ENCODE results near the gene METTL25. TPM values are rescaled to one million over a fixed set of nuclear protein-coding genes. Genes with fewer than 3 reads are reported as not detected.

METTL25 gene
- total RNA-seq, 1 experiment from 2014 or later = 2.2 TPM

DNA sequence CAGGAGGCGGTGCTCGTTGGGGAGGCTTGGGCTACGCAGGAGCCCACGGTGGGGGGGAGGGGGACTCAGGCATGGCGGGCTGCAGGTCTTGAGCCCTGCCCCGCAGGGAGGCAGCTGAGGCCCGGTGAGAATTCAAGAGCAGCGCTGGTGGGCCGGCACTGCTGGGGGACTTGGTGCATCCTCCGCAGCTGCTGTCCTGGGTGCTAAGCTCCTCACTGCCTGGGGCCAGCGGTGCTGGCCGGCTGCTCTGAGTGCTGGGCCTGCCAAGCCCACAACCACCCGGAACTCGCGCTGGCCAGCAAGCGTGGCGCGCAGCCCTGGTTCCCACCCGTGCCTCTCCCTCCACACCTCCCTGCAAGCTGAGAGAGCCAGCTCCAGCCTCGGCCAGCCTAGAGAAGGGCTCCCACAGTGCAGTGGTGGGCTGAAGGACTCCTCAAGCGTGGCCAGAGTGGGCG lies 3.2 kb downstream of the METTL25 start:
- Histone ChIP-seq H3K27me3 (ENCODE audit: insufficient read depth, low read depth) (no peaks in the 10 kb centered on the region), H4K20me1 (ENCODE audit: insufficient read depth) (no peaks in the 10 kb centered on the region), H3K4me2 (no peak overlapping the region), H3K27ac (no peak overlapping the region), H2AFZ (no peak overlapping the region), H3K4me1 (replicated peaks; ENCODE audit: insufficient read depth) (peaks cover 10% of the 10 kb centered on the region; the same call in 1 of the 2 replicates), H3K36me3 (ENCODE audit: low read depth) (peaks cover under 1% of the 10 kb centered on the region; the same call in 1 of the 2 replicates), H3K79me2 (ENCODE audit: low read depth) (peaks cover 17% of the 10 kb centered on the region), H3K9me3 (ENCODE audit: insufficient read depth, low read depth) (peaks cover 4% of the 10 kb centered on the region; the same call in 1 of the 2 replicates), H3K9me2 (ENCODE audit: insufficient read depth) (no peaks in the 10 kb centered on the region), H3F3A (ENCODE audit: insufficient read depth, low read depth) (no peaks in the 10 kb centered on the region), H3K4me3 (no peak overlapping the region)
- intact Hi-C loops (cut with micrococcal nuclease; ENCODE audit: unreplicated experiment) = no loop called here
- POLR2A ChIA-PET (ENCODE audit: unreplicated experiment) = no interaction called here
- no peak for DNase-seq
- no TSS peak for BruUV-seq (replicated peaks)
- TF ChIP-seq, protein P1, sequence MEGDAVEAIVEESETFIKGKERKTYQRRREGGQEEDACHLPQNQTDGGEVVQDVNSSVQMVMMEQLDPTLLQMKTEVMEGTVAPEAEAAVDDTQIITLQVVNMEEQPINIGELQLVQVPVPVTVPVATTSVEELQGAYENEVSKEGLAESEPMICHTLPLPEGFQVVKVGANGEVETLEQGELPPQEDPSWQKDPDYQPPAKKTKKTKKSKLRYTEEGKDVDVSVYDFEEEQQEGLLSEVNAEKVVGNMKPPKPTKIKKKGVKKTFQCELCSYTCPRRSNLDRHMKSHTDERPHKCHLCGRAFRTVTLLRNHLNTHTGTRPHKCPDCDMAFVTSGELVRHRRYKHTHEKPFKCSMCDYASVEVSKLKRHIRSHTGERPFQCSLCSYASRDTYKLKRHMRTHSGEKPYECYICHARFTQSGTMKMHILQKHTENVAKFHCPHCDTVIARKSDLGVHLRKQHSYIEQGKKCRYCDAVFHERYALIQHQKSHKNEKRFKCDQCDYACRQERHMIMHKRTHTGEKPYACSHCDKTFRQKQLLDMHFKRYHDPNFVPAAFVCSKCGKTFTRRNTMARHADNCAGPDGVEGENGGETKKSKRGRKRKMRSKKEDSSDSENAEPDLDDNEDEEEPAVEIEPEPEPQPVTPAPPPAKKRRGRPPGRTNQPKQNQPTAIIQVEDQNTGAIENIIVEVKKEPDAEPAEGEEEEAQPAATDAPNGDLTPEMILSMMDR (conservative IDR thresholded peaks at IDR 0.05) = no peak
- TF ChIP-seq EZH2 (IDR thresholded peaks at IDR 0.05; ENCODE audit: low read depth) = no peak
- CTCF ChIA-PET = no interaction called here

DNA sequence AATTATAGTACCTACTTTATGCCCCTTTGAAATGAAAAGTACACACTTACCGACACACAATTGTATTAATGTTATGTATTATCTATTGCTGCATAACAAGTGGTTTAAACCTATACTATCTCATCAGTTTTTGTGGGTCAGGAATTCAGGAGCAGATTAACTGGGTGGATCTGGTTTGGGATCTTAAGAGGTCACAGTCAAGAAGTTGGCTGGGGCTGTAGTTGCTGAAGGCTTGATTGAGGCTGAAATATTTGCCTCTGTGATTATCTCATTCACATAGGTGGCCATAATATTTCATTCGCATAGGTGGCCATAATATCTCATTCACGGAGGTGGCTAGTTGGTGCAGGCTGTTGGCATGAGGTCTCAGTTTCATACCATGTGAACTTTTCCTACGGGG lies 5.7 kb downstream of the METTL25 start:
- H3K4me2 ChIP-seq = no peak overlapping the region
- BruUV-seq (replicated peaks) = no TSS peak
- POLR2A ChIA-PET (ENCODE audit: unreplicated experiment) = no interaction called here

DNA sequence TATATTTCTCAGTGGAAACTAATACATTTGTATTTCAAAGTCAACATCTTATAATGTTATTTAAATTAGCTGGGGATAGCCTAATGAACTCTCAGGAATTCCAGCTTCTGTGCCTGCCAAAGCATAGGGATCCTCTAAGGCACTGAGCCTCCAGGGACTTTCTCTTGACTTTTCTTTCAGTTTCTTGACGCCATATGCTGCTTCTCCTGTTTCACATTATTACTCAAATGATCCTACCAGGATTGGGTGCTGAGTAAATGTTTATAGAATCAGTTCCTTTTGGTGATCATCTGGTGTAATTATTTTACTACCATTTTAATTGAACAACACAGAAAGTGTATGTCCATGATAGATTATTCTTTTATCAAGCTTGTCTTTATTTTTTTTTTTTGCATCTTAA lies 7.9 kb downstream of the METTL25 start:
- intact Hi-C loops (cut with micrococcal nuclease; ENCODE audit: unreplicated experiment) = no loop called here
- BruUV-seq (replicated peaks) = no TSS peak
- Histone ChIP-seq H3K4me1 (replicated peaks; ENCODE audit: insufficient read depth) (no peaks in the 10 kb centered on the region), H2AFZ (no peak overlapping the region), H3K4me2 (no peak overlapping the region), H4K20me1 (ENCODE audit: insufficient read depth) (no peaks in the 10 kb centered on the region), H3K27ac (no peak overlapping the region), H3F3A (ENCODE audit: insufficient read depth, low read depth) (no peaks in the 10 kb centered on the region), H3K36me3 (ENCODE audit: low read depth) (no peaks in the 10 kb centered on the region), H3K4me3 (no peak overlapping the region), H3K9me3 (ENCODE audit: insufficient read depth, low read depth) (no peaks in the 10 kb centered on the region), H3K79me2 (ENCODE audit: low read depth) (no peaks in the 10 kb centered on the region), H3K27me3 (ENCODE audit: insufficient read depth, low read depth) (no peaks in the 10 kb centered on the region), H3K9me2 (ENCODE audit: insufficient read depth) (no peaks in the 10 kb centered on the region)
- ChIA-PET POLR2A (ENCODE audit: unreplicated experiment) (no interaction called here), CTCF (no interaction called here)
- TF ChIP-seq, protein P1 (conservative IDR thresholded peaks at IDR 0.05) = no peak
- no peak for TF ChIP-seq EZH2 (IDR thresholded peaks at IDR 0.05; ENCODE audit: low read depth)
- DNase-seq = no peak

More for the DNA sequence above, 5.7 kb downstream of the METTL25 start:
- Histone ChIP-seq H3F3A (ENCODE audit: insufficient read depth, low read depth) (no peaks in the 10 kb centered on the region), H3K27me3 (ENCODE audit: insufficient read depth, low read depth) (no peaks in the 10 kb centered on the region), H2AFZ (no peak overlapping the region), H3K4me1 (replicated peaks; ENCODE audit: insufficient read depth) (peaks cover 10% of the 10 kb centered on the region; the same call in 1 of the 2 replicates), H4K20me1 (ENCODE audit: insufficient read depth) (no peaks in the 10 kb centered on the region), H3K9me3 (ENCODE audit: insufficient read depth, low read depth) (peaks cover 4% of the 10 kb centered on the region; the same call in 1 of the 2 replicates), H3K27ac (no peak overlapping the region), H3K79me2 (ENCODE audit: low read depth) (no peaks in the 10 kb centered on the region), H3K4me3 (no peak overlapping the region), H3K36me3 (ENCODE audit: low read depth) (no peaks in the 10 kb centered on the region), H3K9me2 (ENCODE audit: insufficient read depth) (no peaks in the 10 kb centered on the region)
- no peak for TF ChIP-seq EZH2 (IDR thresholded peaks at IDR 0.05; ENCODE audit: low read depth)
- TF ChIP-seq, protein P1 (conservative IDR thresholded peaks at IDR 0.05) = no peak
- DNase-seq = no peak
- intact Hi-C loops (cut with micrococcal nuclease; ENCODE audit: unreplicated experiment) = no loop called here
- CTCF ChIA-PET = no interaction called here
